Measurements from ENCODE around the gene GDI1.

Gene GDI1

DNA sequence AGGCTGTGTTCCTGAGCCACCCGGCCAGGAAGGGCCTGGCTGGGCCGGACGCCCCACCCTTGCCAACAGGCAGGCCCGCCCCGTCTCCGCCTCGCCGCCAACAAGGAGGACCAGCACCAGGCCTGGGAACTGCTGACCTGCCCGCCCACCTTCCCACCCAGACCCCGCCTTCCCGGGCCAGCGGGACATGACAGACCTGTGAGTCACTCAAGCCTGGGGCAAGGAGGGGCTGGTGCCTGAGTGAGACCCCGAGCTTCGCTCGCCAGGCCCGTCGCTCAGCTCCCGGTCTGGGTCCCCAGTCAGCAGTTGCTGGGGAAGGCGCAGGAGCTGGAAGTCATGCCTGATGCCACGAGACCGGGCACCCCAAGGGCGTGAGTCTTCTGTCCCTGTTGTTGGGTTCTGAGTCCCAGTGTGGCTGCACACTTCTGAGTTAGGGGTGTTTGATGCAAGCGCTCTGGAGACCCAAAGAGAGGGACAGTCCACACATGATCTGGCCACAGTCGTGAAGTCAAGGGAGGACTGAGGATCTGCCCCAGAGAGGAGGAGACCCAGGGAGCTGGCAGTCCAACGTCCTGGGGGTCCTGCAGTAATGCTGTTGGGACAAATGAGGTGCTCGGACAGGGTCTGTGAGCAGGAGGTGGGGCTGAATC lies 27.6 kb upstream of the GDI1 start, which contains the start of gene DNASE1L1:
DNASE1L1 (minus strand) TSS at position 33 of the 650 bp plus-strand sequence. CDS start 3,686 bp downstream, outside the sequence.
- DNase-seq: no peak

DNA sequence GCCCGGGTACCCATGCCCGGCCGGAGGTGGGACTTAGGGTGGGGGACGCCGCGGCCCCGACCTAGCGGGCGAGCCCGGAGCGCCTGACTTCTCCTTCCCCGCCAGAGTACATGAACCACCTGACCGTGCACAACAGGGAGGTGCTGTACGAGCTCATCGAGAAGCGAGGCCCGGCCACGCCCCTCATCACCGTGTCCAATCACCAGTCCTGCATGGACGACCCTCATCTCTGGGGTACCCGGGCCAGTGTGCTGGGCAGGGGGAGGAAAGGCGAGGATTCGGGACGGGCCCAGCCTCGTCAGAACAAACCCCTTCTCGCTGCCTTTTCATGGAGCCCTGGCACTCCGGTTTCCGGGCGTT lies 25.0 kb upstream of the GDI1 start:
- no peak for DNase-seq

DNA sequence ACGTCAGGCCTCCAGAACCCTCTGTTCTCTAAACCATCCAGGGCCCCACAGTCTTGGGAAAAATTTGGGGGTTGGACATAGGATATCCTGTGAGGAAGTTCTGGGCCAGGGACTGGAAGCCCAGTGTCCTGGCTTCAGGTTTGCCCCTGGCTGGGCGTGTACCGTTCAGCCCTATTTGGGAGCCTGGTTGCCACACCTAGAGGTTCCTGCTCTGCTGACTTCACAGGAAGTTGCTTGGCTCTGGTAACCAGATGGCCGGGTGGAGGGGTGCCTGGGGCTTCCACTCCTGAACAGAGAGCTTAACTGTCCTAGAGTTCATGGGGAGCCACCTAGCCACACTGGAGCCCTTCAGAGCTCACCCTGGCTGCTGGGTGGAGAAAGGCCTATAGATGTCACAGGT lies 24.5 kb upstream of the GDI1 start:
- DNase-seq: no peak

DNA sequence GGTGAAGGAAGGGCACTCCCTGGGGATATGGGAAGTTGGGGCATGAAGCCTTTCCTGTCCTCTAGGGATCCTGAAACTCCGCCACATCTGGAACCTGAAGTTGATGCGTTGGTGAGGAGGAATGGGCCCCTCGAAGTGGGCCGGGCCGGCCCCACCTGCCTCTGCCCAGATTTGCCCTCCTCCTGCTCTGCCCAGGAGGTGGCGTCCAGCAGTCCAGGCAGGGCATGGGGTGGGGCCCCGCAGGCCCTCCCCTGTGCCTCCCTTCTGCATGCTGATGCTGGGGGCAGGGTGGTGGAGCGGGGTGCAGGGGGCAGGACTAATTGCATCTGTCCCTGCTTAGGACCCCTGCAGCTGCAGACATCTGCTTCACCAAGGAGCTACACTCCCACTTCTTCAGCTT lies 23.8 kb upstream of the GDI1 start:
- DNase-seq: no peak

DNA sequence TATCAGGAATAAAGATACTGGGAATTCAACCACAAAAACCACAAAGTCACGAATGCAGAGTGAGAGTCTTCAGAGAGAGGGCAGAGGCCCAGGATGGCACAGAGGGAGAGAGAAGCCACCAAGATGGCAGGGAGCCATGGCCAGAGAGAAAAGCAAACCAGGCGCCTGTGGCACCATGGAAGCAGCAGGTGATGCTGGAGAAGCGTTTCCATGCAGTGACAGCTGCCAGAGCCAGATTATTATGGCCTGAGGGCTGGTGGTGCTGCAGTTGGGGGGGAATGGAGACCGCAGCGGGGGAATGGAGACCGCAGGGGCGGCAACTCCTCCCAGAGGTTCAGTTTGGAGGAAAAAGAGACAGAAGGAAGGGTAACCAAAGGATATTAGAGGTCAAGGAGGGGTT lies 19.8 kb upstream of the GDI1 start:
- DNase-seq: no peak

DNA sequence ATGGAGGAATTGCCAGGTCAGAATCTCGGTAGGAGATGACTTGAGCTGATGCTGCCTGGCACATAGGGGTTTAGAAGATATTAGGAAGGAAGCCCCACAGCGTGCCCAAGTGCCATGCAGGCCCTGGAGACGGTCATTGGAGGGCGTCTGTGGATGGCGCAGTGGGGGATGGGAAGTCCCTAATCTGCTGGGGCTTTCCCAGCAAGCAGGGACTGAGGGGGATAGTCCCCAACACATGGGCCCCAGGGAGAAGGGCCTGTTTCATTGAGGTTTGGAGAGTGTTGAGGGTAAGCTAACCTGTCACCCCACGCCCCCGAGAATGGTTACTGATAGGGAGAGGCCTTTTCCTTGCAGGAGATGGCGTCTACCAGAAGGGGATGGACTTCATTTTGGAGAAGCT lies 17.8 kb upstream of the GDI1 start:
- no peak for DNase-seq

DNA sequence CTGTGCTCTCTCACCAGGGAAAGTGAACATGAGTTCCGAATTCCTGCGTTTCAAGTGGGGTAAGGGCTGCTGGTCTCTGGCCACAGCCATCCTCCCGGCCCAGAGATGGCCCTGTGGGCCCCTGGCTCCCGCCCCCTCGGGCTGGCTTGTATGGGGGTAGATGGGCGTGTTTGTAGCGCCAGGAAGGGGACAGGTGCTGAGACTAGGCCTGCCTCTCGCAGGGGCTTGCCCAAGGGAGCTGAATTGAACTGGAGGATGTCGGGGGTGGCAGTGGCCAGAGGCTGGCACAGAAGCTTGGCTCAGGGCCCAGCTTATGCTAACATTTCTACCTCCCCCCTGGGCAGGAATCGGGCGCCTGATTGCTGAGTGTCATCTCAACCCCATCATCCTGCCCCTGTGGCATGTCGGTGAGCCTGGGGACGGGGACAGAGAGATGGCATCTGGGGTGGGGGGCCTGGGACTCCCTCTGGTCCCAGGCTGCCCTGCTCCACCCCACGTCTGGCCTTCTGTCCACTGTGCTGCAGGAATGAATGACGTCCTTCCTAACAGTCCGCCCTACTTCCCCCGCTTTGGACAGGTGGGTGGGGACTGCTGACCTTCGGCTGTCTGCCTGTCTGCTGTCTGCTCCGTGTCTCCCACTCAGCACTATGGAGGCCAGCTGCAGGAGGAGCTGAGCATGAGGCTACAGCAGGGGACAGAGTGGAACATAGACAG lies 17.1 kb upstream of the GDI1 start:
- DNase-seq: no peak

DNA sequence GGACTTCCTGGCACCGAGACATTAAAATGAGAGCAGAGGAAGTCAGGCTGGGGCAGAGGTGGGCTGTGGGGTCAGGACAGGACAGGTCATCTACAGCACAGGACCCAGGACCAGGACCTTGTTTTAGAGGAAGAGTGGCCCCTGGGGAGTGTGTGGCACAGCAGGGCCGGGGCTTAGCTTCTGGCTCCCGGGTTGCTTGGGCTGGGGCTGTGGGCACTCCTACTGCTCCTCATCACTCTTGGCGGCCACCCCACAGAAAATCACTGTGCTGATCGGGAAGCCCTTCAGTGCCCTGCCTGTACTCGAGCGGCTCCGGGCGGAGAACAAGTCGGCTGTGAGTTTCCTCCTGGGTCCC lies 16.6 kb upstream of the GDI1 start:
- no peak for DNase-seq

DNA sequence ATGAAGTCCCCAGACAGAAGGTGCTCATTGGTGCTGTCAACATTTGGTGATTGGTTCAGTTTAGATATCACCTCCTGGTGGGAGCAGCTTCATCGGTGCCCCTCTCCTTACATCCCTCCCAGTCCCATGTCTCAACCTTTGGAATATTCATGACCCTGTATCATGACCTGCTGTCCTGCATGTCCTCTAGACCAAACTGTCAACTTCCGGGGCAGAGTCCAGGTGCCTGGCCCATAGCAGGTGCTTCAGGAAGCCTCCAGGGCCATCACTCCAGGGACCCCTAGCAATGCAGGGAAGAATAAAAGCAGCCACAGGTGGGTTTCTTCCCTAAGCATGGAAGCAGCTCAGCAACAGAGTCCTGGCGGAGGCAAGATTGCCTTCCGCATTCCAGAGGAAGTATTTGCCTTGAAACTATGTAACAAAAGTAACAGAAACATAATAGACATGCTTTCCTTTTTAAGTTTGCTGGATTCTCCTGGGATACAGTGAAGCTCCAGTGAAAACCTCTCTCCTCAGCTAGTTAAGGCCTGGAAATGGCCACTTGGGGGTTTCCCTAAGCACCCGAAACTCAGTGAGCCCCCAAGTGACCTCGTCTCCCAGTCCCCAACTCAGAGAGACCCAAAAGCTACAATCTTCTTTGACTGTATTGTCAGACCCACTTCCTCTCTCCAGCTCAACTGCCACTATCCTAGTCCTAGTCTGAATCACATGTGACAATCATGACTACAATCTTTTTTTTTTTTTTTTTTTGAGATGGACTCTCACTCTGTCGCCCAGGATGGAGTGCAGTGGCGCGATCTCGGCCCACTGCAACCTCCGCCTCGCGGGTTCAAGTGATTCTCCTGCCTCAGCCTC lies 9.8 kb upstream of the GDI1 start:
- no peak for DNase-seq

DNA sequence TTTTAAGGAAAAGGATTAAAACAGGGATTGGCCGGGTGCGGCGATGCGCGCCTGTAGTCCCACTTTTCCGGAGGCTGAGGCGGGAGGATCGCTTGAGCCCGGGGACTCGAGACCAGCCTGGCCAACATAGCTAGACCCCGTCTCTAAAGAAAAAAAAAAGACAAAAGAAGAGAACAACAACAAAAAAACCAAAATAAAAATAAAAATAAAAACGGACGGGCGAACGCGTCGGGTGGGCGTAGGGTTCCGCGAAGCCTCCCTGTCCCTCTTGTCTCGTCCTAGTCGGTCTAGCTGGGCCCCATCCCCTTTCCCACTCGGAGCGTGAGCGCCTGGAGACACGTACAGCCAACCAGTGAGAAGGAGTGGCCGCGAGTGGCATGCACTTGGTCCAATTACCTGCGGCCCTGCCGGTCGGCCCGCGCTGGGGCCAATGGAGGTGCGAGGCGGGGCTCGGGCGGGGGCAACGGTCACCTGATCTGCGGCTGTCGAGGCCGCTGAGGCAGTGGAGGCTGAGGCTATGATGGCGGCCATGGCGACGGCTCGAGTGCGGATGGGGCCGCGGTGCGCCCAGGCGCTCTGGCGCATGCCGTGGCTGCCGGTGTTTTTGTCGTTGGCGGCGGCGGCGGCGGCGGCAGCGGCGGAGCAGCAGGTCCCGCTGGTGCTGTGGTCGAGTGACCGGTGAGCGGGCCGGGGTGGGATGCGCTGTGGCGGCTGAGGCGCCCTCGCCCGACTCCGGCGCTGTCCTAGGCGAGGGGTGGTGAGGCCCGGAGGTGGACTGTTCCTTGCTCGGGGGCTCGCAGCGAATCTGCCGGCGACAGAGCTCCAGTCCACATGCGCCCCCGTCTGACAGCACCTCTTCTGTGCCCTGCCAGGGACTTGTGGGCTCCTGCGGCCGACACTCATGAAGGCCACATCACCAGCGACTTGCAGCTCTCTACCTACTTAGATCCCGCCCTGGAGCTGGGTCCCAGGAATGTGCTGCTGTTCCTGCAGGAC lies 8.5 kb upstream of the GDI1 start, which contains the start of gene ATP6AP1:
ATP6AP1 (plus strand) TSS at position 502 of the 996 bp plus-strand sequence; CDS start at position 518, 16 bp downstream.
- no peak for DNase-seq

DNA sequence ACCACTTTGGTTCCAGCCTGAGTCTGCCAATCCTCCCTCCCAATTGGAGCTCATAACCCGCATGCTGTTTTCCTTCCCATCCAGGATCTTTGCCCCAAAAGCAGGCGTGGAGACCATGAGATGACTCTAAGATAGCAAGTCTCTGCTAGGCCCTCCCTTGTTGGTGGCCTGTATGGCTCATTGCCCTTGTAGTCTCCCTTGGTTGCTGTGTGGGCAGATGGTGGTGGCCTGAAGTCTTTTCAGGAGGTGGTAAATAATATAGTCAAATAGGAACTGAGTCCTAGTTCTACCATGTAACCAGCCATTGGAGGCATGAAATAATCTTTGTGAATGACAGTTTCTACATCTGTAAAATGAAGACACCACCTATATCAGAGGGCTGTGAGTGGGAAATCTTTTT lies 7.2 kb upstream of the GDI1 start:
- no peak for DNase-seq

DNA sequence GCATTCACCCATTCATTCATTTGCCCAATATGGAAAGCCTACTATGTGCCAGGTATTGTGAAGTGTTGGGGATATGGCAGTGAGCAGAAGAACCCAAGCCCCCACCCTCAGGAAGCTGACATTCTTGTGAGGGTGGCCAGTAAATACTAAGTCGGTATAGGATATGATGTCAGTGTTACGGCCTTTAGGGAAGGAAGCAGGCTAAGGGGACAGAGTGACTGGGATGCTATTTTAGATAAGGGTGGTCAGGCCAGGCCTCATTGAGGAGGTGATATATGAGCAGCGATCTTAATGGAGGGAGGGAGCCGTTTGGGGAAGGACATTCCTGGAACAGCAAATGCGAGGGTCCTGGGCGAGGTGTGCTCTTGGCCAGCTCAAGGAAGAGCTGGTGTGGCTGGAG lies 6.5 kb upstream of the GDI1 start:
- DNase-seq: no peak

DNA sequence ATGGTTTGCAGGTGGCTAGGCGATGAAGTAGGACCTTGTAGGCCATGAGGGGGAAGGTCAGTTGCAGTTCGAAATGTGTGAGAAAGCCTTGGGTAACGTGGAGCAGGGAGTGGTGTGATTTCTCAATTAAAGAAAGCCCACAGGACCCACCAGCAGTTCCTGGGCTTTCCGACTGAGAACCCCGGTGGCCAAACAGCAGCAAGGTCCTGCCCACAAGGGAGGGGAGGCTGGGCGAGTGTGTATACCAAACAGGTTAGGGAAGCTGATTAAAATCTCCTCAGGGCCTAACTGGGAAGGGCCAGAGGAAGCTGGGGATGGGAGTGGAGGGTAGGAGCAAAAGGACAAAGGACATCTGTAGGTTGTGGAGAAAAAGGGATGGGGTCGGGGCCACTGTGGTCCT lies 6.0 kb upstream of the GDI1 start:
- no peak for DNase-seq

DNA sequence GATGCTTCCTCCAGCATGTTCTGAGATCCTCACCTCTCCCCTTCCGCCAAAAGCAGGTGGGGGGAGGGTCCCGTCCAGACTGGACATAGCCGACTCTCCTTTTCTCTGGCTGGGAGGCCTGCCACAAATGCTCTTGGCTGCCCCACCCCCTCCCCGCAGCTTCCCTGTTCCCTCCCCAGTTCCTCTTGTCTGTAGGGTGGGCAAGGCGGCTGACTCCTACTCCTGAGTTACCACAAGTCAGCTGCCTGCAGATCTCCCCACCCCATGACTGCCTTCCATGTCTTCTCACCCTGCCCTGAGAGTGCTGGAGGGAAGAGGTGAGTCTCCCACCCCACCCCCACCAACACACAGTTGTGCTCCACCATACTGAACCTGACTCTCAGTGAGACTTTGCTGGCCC lies 5.6 kb upstream of the GDI1 start:
- DNase-seq: no peak

DNA sequence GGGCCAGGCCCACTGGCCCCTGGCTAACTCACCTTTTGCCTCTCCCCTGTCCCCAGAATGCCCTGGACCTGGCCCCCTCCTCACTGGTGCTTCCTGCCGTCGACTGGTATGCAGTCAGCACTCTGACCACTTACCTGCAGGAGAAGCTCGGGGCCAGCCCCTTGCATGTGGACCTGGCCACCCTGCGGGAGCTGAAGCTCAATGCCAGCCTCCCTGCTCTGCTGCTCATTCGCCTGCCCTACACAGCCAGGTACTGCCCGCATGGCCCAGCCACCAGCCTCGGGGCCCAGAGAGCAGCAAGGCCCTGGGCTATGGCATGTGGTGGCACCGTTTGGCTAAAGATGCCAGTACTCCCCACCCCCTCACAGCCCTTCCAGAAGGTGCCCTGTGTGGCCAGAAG lies 4.7 kb upstream of the GDI1 start:
- no peak for DNase-seq

DNA sequence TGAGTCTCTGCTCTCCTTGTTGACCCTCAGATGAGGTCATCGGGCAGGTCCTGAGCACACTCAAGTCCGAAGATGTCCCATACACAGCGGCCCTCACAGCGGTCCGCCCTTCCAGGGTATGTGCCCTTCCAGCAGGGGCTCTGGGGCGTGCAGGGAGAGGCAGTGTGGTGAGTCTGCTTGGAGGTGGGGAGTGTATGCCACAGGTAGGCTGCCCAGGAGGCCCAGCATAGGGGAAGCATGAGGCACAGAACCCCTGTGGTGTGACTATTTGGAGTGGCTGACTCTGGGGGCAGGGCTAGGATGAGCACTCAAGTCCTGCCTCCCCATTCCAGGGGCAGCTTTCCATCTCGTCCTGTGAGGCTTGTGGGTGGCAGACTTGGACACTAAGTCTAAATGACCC lies 3.3 kb upstream of the GDI1 start:
- DNase-seq: no peak

DNA sequence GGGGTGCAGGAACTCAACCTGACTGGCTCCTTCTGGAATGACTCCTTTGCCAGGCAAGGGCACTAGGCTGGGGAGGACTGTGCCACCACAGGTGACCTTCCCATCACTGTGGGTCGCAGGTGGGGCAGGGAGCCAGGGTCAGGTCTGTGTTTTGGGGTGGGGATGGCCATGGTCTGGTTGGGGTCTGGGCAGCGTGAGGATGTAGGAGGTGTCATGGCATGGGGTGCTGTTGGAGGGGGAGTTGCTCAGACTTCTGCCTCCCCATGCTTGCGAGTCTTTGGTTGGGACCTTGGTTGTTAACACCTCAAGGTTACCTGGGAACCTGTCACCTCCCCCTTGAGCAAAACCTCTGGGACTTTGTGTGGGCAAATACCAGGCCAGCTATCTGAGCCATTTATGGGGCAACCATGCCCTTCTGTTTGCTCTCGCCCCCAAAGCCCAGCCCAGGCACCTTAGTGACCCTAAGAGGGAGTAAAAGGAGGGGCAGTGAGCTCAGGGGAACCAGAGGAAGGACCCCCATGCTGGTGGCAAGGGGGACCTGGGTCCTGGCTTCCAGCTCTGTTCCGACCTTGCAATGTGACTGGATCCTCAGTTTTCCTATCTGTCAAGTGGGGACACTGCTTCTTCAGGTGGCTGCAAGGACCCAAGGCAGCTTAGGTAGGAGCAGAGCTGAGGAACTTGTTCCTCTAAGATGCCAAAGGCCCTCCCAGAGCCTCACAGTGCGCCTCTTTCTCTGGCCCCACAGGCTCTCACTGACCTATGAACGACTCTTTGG lies 2.4 kb upstream of the GDI1 start:
- no peak for DNase-seq

DNA sequence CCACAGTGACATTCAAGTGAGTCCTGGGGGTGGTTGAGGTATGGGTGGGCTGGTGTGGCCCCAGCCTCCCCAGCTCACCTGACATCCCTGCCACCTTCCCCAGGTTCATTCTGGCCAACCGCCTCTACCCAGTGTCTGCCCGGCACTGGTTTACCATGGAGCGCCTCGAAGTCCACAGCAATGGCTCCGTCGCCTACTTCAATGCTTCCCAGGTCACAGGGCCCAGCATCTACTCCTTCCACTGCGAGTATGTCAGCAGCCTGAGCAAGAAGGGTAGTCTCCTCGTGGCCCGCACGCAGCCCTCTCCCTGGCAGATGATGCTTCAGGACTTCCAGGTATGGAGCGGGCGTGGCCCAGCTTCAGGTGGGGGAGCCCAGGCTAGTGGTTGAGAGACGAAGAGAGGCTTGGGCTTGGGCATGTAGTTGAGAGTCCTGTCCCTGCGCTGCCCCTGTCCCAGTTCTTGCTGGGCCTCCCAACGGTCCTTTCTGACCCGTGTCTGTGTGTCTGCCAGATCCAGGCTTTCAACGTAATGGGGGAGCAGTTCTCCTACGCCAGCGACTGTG lies 1.7 kb upstream of the GDI1 start:
- no peak for DNase-seq

DNA sequence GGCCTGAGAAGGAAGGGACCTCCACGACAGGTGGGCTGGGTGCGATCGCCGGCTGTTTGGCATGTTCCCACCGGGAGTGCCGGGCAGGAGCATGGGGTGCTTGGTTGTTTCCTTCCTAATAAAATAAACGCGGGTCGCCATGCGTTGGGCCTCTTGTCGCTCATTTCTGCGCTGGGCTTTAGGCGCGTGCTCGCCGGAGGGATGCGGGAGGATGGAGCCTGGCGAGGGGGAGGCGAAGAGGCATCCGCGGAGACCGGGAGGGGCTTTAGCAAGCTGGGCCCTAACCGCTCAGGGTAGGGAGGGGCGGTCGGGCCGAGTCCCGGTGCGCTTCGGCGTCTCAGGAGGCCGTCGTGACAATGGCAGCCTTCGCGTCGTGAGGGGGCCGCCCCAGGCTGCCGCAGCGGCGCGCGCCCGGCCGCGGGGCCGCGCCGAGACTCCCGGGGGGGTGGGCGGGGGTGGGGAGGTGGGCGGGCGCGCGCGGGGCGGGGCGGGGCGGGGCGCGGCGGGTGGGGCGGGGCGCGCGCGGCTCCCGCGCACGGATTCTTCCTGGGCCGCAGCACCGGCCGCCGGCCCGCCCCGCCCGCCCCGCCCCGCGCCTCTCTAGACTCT lies 476 bp upstream of the GDI1 start:
- no peak for DNase-seq

DNA sequence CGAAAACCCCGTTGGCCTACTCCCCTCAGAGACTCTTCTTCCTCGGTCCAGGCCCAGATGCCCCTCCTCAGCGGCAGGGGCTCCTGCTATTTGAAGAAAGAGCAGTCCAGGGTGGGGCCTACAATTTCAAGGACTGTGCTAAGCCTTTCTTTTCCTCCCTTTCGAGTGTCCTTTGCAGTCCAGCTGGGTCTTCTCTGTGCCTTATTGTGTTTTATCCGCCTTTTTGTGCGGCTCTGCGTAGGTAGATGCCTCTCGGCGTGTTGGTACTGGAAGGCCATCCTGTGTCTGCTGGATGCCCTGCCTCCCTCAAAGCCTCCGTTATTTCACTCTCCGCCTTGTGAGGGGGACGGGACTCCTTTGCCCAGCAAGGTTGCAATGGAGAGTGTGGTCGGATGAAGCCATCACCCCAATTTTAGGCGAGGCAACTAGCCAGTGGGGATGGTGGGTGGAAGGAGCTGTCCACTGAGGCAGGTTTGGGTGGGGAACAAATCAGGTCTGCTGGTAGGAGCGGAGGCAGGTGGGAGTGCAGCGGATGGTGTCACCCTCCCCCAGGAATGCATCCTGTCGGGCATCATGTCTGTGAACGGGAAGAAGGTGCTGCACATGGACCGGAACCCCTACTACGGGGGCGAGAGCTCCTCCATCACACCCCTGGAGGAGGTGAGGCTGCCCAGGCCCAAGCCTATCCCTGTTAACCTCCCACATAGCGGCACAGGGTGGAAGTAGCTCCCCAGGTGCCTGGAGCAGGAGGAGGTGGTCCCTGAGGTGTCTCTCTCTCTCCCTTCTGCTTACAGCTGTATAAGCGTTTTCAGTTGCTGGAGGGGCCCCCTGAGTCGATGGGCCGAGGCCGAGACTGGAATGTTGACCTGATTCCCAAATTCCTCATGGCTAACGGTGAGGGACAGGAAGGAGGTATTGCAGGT lies 1.3 kb downstream of the GDI1 start:
- no peak for DNase-seq
